ENCODE results near the gene UNC80. TPM values are rescaled to one million over a fixed set of nuclear protein-coding genes. Genes with fewer than 3 reads are reported as not detected.

UNC80 gene
- polyA plus RNA-seq, 2 of the 4 experiments (the other 2 are of a cell fraction) = not detected

GRCh38 chr2:209942936-209943605, 171.4 kb downstream of the UNC80 start (continued):
- TF ChIP-seq CTCF (IDR thresholded peaks at IDR 0.05) = no peak

GRCh38 chr2:209943776-209944175, 172.1 kb downstream of the UNC80 start:
- no peaks in the 10 kb centered on the region for H3K4me1 ChIP-seq
- FAIRE-seq = no peak
- H3K9me3 ChIP-seq = no peaks in the 10 kb centered on the region
- TF ChIP-seq USF2 (IDR thresholded peaks at IDR 0.05) = no peak
- no peak for TF ChIP-seq JUNB (IDR thresholded peaks at IDR 0.05)
- TF ChIP-seq RCOR1 (IDR thresholded peaks at IDR 0.05; ENCODE audit: low read depth, low read length) = no peak
- no peak for TF ChIP-seq ZFP36 (IDR thresholded peaks at IDR 0.05; ENCODE audit: borderline replicate concordance, partially characterized antibody)
- no peak for TF ChIP-seq EHF (CRISPR knock-in tag; IDR thresholded peaks at IDR 0.05)
- TF ChIP-seq FOXS1 (CRISPR knock-in tag; IDR thresholded peaks at IDR 0.05) = no peak
- TF ChIP-seq RARB (CRISPR knock-in tag; IDR thresholded peaks at IDR 0.05) = no peak
- no peak for TF ChIP-seq MYC (IDR thresholded peaks at IDR 0.05; ENCODE audit: borderline replicate concordance, low read length)
- no peak for TF ChIP-seq POLR2A (IDR thresholded peaks at IDR 0.05; ENCODE audit: low read length)
- TF ChIP-seq BHLHE40 (IDR thresholded peaks at IDR 0.05; ENCODE audit: low read depth, low read length) = no peak
- no peak for TF ChIP-seq SREBF2 (IDR thresholded peaks at IDR 0.05)
- TF ChIP-seq FOSB (CRISPR knock-in tag; IDR thresholded peaks at IDR 0.05) = no peak
- TF ChIP-seq NFE2L2 (conservative IDR thresholded peaks at IDR 0.05; ENCODE audit: low read length) = no peak
- TF ChIP-seq NR3C1 (IDR thresholded peaks at IDR 0.05) = no peak
- TF ChIP-seq FOSL2 (IDR thresholded peaks at IDR 0.05) = no peak
- no peak for TF ChIP-seq FOSL2 (CRISPR knock-in tag; IDR thresholded peaks at IDR 0.05)
- TF ChIP-seq PBX3 (IDR thresholded peaks at IDR 0.05) = no peak
- no peak for TF ChIP-seq ESRRA (IDR thresholded peaks at IDR 0.05; ENCODE audit: borderline replicate concordance, low read length)
- TF ChIP-seq ZSCAN20 (CRISPR knock-in tag; IDR thresholded peaks at IDR 0.05) = no peak
- no peak for TF ChIP-seq HDAC2 (IDR thresholded peaks at IDR 0.05)
- TF ChIP-seq MAFK (IDR thresholded peaks at IDR 0.05; ENCODE audit: partially characterized antibody) = no peak
- no peak overlapping the region for H3K4me2 ChIP-seq
- H3K27ac ChIP-seq = no peak overlapping the region
- no peak for DNase-seq (ENCODE audit: low read depth in 1 of 2, low spot score in 1 of 2)
- ChIA-PET CTCF (no interaction called here), POLR2A (no interaction called here)
- no peak overlapping the region for H3K4me3 ChIP-seq
- ATAC-seq = no peak

GRCh38 chr2:209946539-209946938, 174.9 kb downstream of the UNC80 start:
- POLR2A ChIA-PET = no interaction called here
- Histone ChIP-seq H3K9me3 (no peaks in the 10 kb centered on the region), H3K4me1 (no peaks in the 10 kb centered on the region), H3K4me3 (no peak overlapping the region), H3K27ac (no peak overlapping the region), H3K4me2 (no peak overlapping the region)
- 3% methylated on average over 1 of the region's 1 CpG for WGBS (ENCODE audit: missing lambda C conversion rate)
- TF ChIP-seq HES2 (IDR thresholded peaks at IDR 0.05) (no peak), FOSL2 (IDR thresholded peaks at IDR 0.05) (no peak), FOSL2 (CRISPR knock-in tag; IDR thresholded peaks at IDR 0.05) (peak; percentile 18; the same call in 1 of the 2 replicates), JUN (IDR thresholded peaks at IDR 0.05) (no peak), FOSB (CRISPR knock-in tag; IDR thresholded peaks at IDR 0.05) (no peak), ESRRA (IDR thresholded peaks at IDR 0.05; ENCODE audit: borderline replicate concordance, low read length) (no peak)
- FAIRE-seq = no peak
- CTCF ChIA-PET = no interaction called here
- no peak for ATAC-seq
- DNase-seq (ENCODE audit: low read depth in 1 of 2, low spot score in 1 of 2) = no peak
